AG09319 (cell line): ENCODE results near the gene ABCB11.

Experiments used
- DNase-seq: peaks from one replicate; pipeline ENCODE4 v3.0.0-alpha.2; 2010; ENCODE audit warnings: low read depth; ENCODE audit errors: extremely low read depth
- TF ChIP-seq, protein P1 (sequence below): IDR thresholded peaks from 2 replicates; pipeline ENCODE4 v1.5.1; 2011; ENCODE audit warnings: low read depth, mild to moderate bottlenecking, inconsistent platforms, low read length, moderate library complexity

ABCB11 gene

DNA sequence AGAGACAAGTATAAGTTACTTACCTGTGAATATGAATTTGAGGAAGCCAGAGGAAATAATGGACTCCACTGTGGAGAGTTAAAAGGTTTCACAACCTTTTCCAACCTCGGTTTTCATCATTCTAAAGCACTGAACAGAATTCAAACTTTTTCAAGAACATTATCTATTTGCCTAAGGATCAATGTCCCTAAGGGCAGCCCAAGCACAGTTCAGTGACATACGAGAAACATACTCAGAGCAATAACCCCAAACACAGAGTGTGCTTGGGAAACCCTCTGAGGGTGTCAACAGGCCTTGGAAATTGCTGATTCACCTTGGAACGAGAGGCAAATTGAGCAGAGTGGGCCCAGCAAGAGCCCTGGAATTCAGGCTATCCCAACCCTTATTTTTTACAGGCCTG lies at the start of gene ABCB11:
TSS of gene ABCB11 (minus strand) at position 123 of the 400 bp plus-strand sequence. CDS start 13,199 bp downstream, outside the sequence.
- TF ChIP-seq, protein P1, sequence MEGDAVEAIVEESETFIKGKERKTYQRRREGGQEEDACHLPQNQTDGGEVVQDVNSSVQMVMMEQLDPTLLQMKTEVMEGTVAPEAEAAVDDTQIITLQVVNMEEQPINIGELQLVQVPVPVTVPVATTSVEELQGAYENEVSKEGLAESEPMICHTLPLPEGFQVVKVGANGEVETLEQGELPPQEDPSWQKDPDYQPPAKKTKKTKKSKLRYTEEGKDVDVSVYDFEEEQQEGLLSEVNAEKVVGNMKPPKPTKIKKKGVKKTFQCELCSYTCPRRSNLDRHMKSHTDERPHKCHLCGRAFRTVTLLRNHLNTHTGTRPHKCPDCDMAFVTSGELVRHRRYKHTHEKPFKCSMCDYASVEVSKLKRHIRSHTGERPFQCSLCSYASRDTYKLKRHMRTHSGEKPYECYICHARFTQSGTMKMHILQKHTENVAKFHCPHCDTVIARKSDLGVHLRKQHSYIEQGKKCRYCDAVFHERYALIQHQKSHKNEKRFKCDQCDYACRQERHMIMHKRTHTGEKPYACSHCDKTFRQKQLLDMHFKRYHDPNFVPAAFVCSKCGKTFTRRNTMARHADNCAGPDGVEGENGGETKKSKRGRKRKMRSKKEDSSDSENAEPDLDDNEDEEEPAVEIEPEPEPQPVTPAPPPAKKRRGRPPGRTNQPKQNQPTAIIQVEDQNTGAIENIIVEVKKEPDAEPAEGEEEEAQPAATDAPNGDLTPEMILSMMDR = no peak
- no peak for DNase-seq

DNA sequence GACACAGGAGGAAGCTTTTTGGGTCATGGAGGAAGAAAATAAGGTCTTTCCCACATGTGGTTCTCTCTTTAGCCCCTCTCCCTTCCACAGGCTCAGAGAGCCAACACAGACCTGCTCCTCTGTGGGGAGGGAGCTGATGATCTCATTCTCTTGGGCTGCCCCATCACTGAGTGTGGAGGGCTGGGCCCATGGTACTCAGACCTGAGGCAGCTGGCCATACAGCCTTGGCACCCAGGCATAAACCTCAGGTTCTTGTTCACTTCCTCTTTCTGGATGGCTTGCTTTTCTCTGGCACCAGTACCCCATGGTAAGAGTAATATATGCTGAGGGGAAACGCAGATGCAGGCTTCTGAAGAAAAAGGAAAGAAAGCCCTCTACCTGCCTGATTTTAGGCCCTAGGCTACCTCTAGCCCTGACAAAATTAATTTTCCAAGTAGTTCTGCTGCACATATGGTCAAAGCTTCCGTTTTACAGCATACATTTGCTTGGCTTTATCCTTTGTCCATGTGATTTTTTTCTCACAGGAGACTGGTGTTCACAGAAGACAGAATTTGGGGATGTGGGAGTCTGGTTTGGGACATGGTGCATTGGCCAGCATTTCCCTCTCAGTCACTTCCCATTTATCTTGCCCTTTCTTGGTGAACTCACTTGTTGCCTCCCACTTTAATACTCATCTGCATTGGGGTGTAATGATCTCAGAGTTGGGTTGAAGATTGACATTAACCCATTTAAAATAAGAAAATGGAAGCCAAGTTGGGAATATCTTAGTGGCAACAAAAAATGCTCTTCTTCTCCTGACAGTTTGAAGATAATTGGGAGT lies 49.3 kb upstream of the ABCB11 start:
- TF ChIP-seq, protein P1 = no peak
- DNase-seq = no peak

DNA sequence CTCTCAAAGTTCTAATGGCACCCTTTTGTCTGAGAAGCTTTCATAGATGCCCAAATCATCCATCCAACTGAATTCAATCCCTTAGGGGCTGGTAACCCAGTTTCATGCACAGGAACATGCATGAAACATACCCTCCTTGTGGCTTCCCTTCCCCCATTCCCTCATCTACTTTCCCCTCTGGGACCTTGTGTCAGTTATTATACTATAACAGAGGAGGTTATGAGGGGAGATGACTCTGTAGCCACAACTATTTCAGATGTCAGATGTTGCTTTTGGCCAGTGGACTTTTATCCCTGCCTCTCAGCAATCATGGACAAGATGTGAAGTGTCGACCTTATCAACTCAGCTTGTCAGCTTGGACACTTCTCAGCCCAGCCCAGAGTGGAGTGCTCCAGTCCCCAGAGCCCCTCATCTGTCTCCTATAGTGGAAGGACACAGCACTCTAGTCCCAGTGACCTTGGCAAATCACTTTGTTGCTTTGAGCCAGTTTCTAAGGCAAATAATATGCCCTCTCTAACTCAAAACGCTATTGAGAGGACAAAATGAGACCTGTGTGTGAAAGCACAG lies 46.6 kb upstream of the ABCB11 start:
- TF ChIP-seq, protein P1 = no peak
- DNase-seq = no peak

DNA sequence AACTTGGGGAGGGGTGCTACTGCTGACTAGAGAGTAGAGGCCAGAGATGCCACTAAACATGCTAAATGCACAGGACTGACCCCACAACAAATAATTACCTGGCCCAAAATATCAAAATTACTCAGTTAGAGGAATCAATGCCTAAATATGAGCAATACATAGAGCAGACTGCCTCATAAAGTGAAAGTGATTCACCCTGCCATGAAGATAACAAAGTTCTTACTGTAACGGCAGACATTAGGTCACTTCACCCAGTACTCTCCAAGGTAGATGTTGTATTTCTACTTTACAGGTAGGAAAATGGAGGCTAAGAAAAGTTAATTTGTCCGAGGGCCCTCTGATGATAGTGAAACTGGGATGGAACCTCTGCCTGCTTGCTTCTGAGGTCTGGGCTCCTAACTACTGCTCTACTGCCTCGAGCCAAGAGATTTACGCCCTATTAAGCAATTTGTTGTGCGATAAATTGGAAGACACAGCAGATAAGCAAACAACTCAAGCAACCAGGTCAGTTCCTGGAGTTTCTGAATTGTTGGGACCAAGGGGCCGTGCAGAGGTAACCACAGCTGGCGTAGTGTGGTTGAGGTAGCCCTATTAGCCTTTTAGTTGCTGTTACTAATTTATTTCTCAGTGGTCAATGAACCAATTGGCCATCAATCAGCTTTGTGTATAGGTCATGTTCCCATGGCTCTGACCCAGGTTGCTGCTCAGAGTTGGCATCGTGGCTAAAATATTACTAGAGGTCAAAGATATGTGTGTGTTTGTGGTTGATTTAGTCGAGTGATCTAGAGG lies 43.0 kb upstream of the ABCB11 start:
- DNase-seq = no peak
- TF ChIP-seq, protein P1 = no peak

DNA sequence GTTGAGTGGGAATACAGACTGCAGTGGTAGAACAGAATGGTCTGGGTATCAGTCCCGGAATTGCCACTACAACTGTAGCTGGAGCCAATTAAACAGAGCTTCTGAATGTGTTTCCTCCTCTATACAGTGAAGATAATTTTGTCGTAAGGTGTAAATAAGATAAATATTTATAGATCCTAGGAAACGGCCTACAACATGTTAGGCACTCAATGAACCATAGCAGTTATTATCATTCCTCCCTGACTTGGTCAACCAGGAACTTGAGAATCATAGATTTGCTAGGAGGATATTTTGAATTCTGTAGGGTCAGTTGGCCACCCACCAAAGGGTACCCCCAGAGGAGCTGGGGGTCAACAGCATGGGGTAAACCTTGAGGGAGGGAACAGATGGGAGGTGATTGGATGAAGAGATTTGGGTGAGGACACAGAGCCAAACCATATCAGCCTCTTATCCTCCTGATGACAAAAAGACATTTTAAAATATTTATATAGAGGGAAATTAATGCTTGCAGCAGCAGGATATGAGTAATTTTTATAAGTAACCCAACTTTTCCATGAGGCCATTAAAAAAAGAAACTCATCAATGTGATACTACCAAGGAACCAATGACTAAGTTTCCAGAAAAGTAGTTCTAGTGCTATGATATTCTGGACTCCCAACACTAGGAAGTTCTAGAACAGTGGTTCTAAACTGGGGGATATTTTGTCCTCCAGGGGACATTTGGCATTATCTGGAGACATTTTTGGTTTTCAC lies 42.3 kb upstream of the ABCB11 start:
- TF ChIP-seq, protein P1 = no peak
- no peak for DNase-seq

DNA sequence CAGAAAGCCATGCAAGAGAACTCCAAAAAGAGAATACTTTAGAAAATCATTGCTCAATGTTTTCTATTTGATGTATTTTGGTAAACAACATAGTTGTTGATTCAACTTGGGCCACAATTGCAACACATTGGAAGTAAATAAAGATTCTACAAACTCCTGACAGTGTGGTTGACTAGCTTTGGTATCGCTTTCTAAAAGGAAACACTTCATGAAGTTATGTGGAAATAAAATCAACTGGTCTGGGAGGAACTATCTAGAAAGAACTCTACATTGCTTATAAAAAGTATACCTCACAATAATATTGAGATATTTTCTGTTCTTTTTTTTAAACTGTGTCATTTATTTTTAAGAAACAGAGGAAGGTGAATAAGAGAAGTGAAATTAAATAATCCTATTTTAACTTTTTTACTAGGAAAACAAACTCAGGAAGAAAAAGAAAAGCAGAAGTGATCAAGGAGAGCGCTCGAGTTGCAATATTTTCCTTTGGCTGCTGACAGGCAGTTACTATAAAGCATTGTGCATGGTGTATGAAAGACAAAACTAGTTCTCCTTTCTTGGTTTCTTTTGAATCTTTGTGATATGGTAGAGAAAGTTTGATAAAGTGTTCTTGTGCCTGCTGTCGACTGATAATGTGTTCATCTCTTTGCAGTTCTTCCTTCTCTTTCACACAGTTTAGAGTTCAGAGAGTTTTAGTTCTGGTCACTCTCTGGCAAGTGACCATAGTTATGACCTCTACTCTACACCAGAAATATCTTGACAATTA lies 41.2 kb upstream of the ABCB11 start:
- TF ChIP-seq, protein P1 = no peak

More for the DNA sequence above, 41.2 kb upstream of the ABCB11 start:
- no peak for DNase-seq
